IMR-90 (cell line): ENCODE results near the gene SGO2. TPM values are rescaled to one million over a fixed set of nuclear protein-coding genes. Genes with fewer than 3 reads are reported as not detected.
A peak's percentile ranks its signal among the peaks of the same experiment; 100 is the strongest.

ENCODE experiments used
- ATAC-seq: fragments of 200-7000 bp; cut with Tn5 transposase; 2 replicates; pipeline ENCODE4 v1.9.1; 2020; ENCODE audit warnings: low read depth, mild to moderate bottlenecking, moderate library complexity
- BruUV-seq: library from RNA; stranded (reverse); fragments of 400-500 nt; replicated peaks from 2 replicates; lab custom pipeline; 2021; lab: Mats Ljungman, UMichigan
- CTCF ChIA-PET: fragments of 300-600 bp; formaldehyde crosslinking; extraction: SDS; loops from one replicate; lab custom pipeline; 2021; ENCODE audit warnings: antibody characterized with exemption; lab: Yijun Ruan, JAX
- POLR2A ChIA-PET: fragments of 300-600 bp; sonication (Branson Sonifier 250); formaldehyde crosslinking; loops from one replicate; lab custom pipeline; 2022; ENCODE audit warnings: antibody characterized with exemption; ENCODE audit not compliant: unreplicated experiment; lab: Charles Lee
- DNase-seq: peaks from one replicate; pipeline ENCODE4 v3.0.0; 2013
- H2AFZ ChIP-seq: replicated peaks from 2 replicates; pipeline ENCODE3; 2013; ENCODE audit warnings: low read length, mild to moderate bottlenecking; ENCODE audit not compliant: poor library complexity
- H2AK5ac ChIP-seq: 2 replicates; pipeline ENCODE4 v1.6.1; 2013; ENCODE audit warnings: low read depth, low read length, inconsistent platforms
- H2AK9ac ChIP-seq: replicated peaks from 2 replicates; pipeline ENCODE3; 2013; ENCODE audit warnings: mild to moderate bottlenecking, low read depth, low read length, moderate library complexity; ENCODE audit not compliant: poor library complexity
- H2BK120ac ChIP-seq: 2 replicates; pipeline ENCODE4 v1.6.1; 2013; ENCODE audit warnings: low read depth, low read length, inconsistent platforms
- H2BK15ac ChIP-seq: 3 replicates; pipeline ENCODE4 v1.6.1; 2013; ENCODE audit warnings: low read depth, low read length, inconsistent platforms
- H2BK20ac ChIP-seq: 2 replicates; pipeline ENCODE4 v1.6.1; 2013; ENCODE audit warnings: low read depth, mild to moderate bottlenecking, inconsistent platforms, low read length, moderate library complexity
- H2BK5ac ChIP-seq: 2 replicates; pipeline ENCODE4 v1.6.1; 2013; ENCODE audit warnings: mild to moderate bottlenecking, low read depth, low read length, inconsistent platforms; ENCODE audit not compliant: poor library complexity, severe bottlenecking
- H3K14ac ChIP-seq: replicated peaks from 2 replicates; pipeline ENCODE4 v1.6.1; 2013; ENCODE audit warnings: low read depth, low read length, inconsistent platforms
- H3K18ac ChIP-seq: 2 replicates; pipeline ENCODE4 v1.6.1; 2013; ENCODE audit warnings: low read depth, low read length, control low read depth
- H3K23ac ChIP-seq: 2 replicates; pipeline ENCODE4 v1.6.1; 2013; ENCODE audit warnings: low read depth, low read length, inconsistent platforms
- H3K27ac ChIP-seq: 2 replicates; pipeline ENCODE4 v1.5.1; 2013; ENCODE audit warnings: mild to moderate bottlenecking, control low read depth, low read length; ENCODE audit not compliant: insufficient read depth
- H3K27me3 ChIP-seq: 2 replicates; pipeline ENCODE4 v1.6.1; 2013; ENCODE audit warnings: low read length; ENCODE audit not compliant: control insufficient read depth, insufficient read depth
- H3K36me3 ChIP-seq: 2 replicates; pipeline ENCODE4 v1.6.1; 2013; ENCODE audit warnings: low read length, mixed read lengths; ENCODE audit not compliant: control insufficient read depth, insufficient read depth
- H3K4ac ChIP-seq: 2 replicates; pipeline ENCODE4 v1.6.1; 2013; ENCODE audit warnings: low read depth, low read length, inconsistent platforms
- H3K4me1 ChIP-seq: 2 replicates; pipeline ENCODE4 v1.6.1; 2013; ENCODE audit warnings: low read length, mixed read lengths; ENCODE audit not compliant: control insufficient read depth, insufficient read depth
- H3K4me2 ChIP-seq: 2 replicates; pipeline ENCODE4 v1.6.1; 2013; ENCODE audit warnings: low read depth, mild to moderate bottlenecking, control low read depth, low read length, moderate library complexity
- H3K4me3 ChIP-seq: 2 replicates; pipeline ENCODE4 v1.5.1; 2013; ENCODE audit warnings: low read depth, mild to moderate bottlenecking, control low read depth, low read length, moderate library complexity; ENCODE audit not compliant: insufficient read depth
- H3K56ac ChIP-seq: 2 replicates; pipeline ENCODE4 v1.6.1; 2013; ENCODE audit warnings: low read length, inconsistent platforms; ENCODE audit not compliant: insufficient read depth; ENCODE audit errors: extremely low read depth
- H3K79me1 ChIP-seq, 2 experiments: 2 replicates each; pipeline ENCODE4 v1.6.1; 2013; ENCODE audit warnings: low read length in 2 of 2, inconsistent platforms in 1 of 2, low read depth in 1 of 2
- H3K9ac ChIP-seq: 2 replicates; pipeline ENCODE4 v1.6.1; 2013; ENCODE audit warnings: low read depth, low read length, control low read depth
- H3K9me1 ChIP-seq: 2 replicates; pipeline ENCODE4 v1.6.1; 2013; ENCODE audit warnings: low read length, inconsistent platforms; ENCODE audit not compliant: insufficient read depth
- H3K9me3 ChIP-seq: 2 replicates; pipeline ENCODE4 v1.6.1; 2013; ENCODE audit warnings: low read length; ENCODE audit not compliant: control insufficient read depth, insufficient read depth
- H4K20me1 ChIP-seq: 2 replicates; pipeline ENCODE4 v1.6.1; 2013; ENCODE audit warnings: low read length, inconsistent platforms; ENCODE audit not compliant: insufficient read depth
- H4K5ac ChIP-seq: 2 replicates; pipeline ENCODE4 v1.6.1; 2013; ENCODE audit warnings: mild to moderate bottlenecking, low read depth, low read length, control low read depth
- H4K8ac ChIP-seq, 2 experiments: 2 replicates each; pipeline ENCODE4 v1.6.1; 2013; ENCODE audit warnings: low read depth in 2 of 2, low read length in 2 of 2, control low read depth in 1 of 2, inconsistent platforms in 1 of 2
- H4K91ac ChIP-seq: 2 replicates; pipeline ENCODE4 v1.6.1; 2013; ENCODE audit warnings: low read depth, low read length, inconsistent platforms; ENCODE audit not compliant: insufficient read depth
- BHLHE40 ChIP-seq: fragments of 150-350 bp; IDR thresholded peaks from 2 replicates; pipeline ENCODE4 v1.6.1; 2016; ENCODE audit warnings: mild to moderate bottlenecking, low read depth, low read length
- CEBPB ChIP-seq: IDR thresholded peaks from 2 replicates; pipeline ENCODE4 v1.6.1; 2012; ENCODE audit warnings: low read depth, low read length, improper control_type of control experiment
- CHD1 ChIP-seq: IDR thresholded peaks from 2 replicates; pipeline ENCODE4 v1.6.1; 2012; ENCODE audit warnings: low read depth, low read length, improper control_type of control experiment
- FOS ChIP-seq: fragments of 150-350 bp; IDR thresholded peaks from 2 replicates; pipeline ENCODE4 v1.6.1; 2016; ENCODE audit warnings: low read depth, low read length
- MAFK ChIP-seq: IDR thresholded peaks from 2 replicates; pipeline ENCODE4 v1.6.1; 2012; ENCODE audit warnings: low read depth, low read length, improper control_type of control experiment
- MAZ ChIP-seq: IDR thresholded peaks from 2 replicates; pipeline ENCODE4 v1.6.1; 2012; ENCODE audit warnings: low read depth, mild to moderate bottlenecking, low read length, improper control_type of control experiment, moderate library complexity, borderline replicate concordance
- MXI1 ChIP-seq: IDR thresholded peaks from 2 replicates; pipeline ENCODE4 v1.6.1; 2012; ENCODE audit warnings: low read depth, mild to moderate bottlenecking, low read length, moderate library complexity, borderline replicate concordance
- NFE2L2 ChIP-seq: fragments of 150-350 bp; IDR thresholded peaks from 2 replicates; pipeline ENCODE4 v1.6.1; 2016; ENCODE audit warnings: low read depth, mild to moderate bottlenecking, low read length
- POLR2A ChIP-seq: IDR thresholded peaks from 2 replicates; pipeline ENCODE4 v1.6.1; 2012; ENCODE audit warnings: mild to moderate bottlenecking, low read depth, low read length
- RAD21 ChIP-seq: IDR thresholded peaks from 2 replicates; pipeline ENCODE4 v1.6.1; 2012; ENCODE audit warnings: low read length, improper control_type of control experiment
- RCOR1 ChIP-seq: IDR thresholded peaks from 2 replicates; pipeline ENCODE4 v1.6.1; 2012; ENCODE audit warnings: mild to moderate bottlenecking, low read length, improper control_type of control experiment; ENCODE audit not compliant: insufficient replicate concordance
- RFX5 ChIP-seq: IDR thresholded peaks from 2 replicates; pipeline ENCODE4 v1.8.0; 2012; ENCODE audit warnings: low read depth, mild to moderate bottlenecking, low read length, moderate library complexity
- SMC3 ChIP-seq: fragments of 150-350 bp; IDR thresholded peaks from 2 replicates; pipeline ENCODE4 v1.6.1; 2016; ENCODE audit warnings: low read depth, mild to moderate bottlenecking, antibody characterized with exemption, low read length, moderate library complexity
- WGBS, 2 experiments: methylation state at CpG; one replicate each; pipeline versions ENCODE4 v1.1.5 to v1.1.7; 2013; ENCODE audit warnings: missing lambda C conversion rate in 2 of 2; ENCODE audit not compliant: insufficient read length in 1 of 2; ENCODE audit errors: extremely low coverage in 2 of 2; 5-methylcytosine and 5-hydroxymethylcytosine counted together
- dilution Hi-C: fragments of 300-500 bp; cut with HindIII; formaldehyde crosslinking; loops from one replicate; pipeline ENCODE4 v1.14.3; 2018; ENCODE audit warnings: low sequenced_read_pairs; ENCODE audit not compliant: unreplicated experiment
- in situ Hi-C: fragments of 300-500 bp; cut with MboI; formaldehyde crosslinking; loops from 3 replicates; pipeline ENCODE4 v1.14.3; 2019; ENCODE audit warnings: low sequenced_read_pairs, inconsistent platforms, mixed read lengths
- intact Hi-C: fragments of 100-400 bp; cut with micrococcal nuclease; formaldehyde crosslinking; loops from 2 replicates; pipeline ENCODE4 v1.10.0; 2022
- polyA plus RNA-seq, 3 experiments: library from polyadenylated mRNA; depleted of rRNA; stranded (reverse); fragments of >200 nt; gene quantifications; 2 replicates each; pipeline ENCODE4 v1.2.3, GENCODE V29; 2012; ENCODE audit warnings: low replicate concordance in 1 of 3
- total RNA-seq: library from RNA; depleted of rRNA; stranded (reverse); fragments of >200 nt; gene quantifications from 2 replicates; pipeline ENCODE4 v1.2.3, GENCODE V29; 2012
- TF ChIP-seq, protein P1 (sequence below): fragments of 150-350 bp; IDR thresholded peaks from 2 replicates; pipeline ENCODE4 v1.6.1; 2016; ENCODE audit warnings: low read depth, mild to moderate bottlenecking, low read length, moderate library complexity, borderline replicate concordance
- TF ChIP-seq, protein P2 (sequence below): fragments of 150-350 bp; IDR thresholded peaks from 2 replicates; pipeline ENCODE4 v1.6.1; 2017; ENCODE audit warnings: mild to moderate bottlenecking, antibody characterized with exemption, low read length, low read depth
- TF ChIP-seq, protein P3 (sequence below): conservative IDR thresholded peaks from 2 replicates; pipeline ENCODE4 v1.5.1; 2012; ENCODE audit warnings: mild to moderate bottlenecking, low read depth, low read length, improper control_type of control experiment

Gene SGO2
- total and polyA plus RNA-seq, 2 of the 4 experiments (the other 2 are of a cell fraction), result 5.4 to 6.3 TPM

DNA sequence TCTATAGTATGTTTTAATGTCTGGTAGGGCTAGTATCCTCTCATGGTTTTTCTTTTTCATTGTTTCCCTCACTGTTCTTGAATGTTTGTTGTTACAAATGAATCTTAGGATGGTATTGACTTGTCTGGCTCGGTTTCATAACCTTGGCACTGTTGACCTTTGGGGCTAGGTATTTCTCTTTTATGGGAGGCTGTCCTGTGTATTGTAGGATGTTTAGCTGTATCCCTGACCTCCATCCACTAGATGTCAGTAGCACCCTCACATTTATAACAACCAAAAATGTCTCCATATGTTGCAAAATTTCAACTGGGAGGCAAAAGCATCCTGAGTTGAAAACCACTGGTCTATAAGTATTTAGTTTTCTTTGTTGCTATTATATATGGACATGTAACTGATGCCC is 52.8 kb downstream of the SGO2 start:
- in situ Hi-C loops (no loop called here), dilution Hi-C loops (no loop called here), intact Hi-C loops (loop anchor here (10.0 kb wide), 1 partner anchor 604 kb away; no protein-coding TSS in a partner anchor)
- Histone ChIP-seq H3K27ac (no peak overlapping the region), H3K4ac (no peak overlapping the region), H3K9ac (no peak overlapping the region), H2AK5ac (no peak overlapping the region), H2BK120ac (no peak overlapping the region), H2BK20ac (no peak overlapping the region), H3K4me2 (no peak overlapping the region), H3K4me1 (no peaks in the 10 kb centered on the region), H4K5ac (no peak overlapping the region), H3K9me3 (no peaks in the 10 kb centered on the region), H3K9me1 (no peaks in the 10 kb centered on the region), H3K14ac (no peak overlapping the region), H3K56ac (no peak overlapping the region), H2AK9ac (no peak overlapping the region), H4K8ac (no peak overlapping the region), H3K18ac (no peak overlapping the region), H3K23ac (no peak overlapping the region), H3K4me3 (no peak overlapping the region), H3K27me3 (no peaks in the 10 kb centered on the region), H2BK5ac (no peak overlapping the region), H2BK15ac (no peak overlapping the region), H4K91ac (no peak overlapping the region), H3K36me3 (peaks cover 2% of the 10 kb centered on the region; the same call in 1 of the 2 replicates), H2AFZ (no peak overlapping the region), H4K20me1 (no peaks in the 10 kb centered on the region), H3K79me1 (peaks cover 4 to 9% of the 10 kb centered on the region in 2 experiments; a peak in 2 of 4 replicates)
- ATAC-seq (peak; percentile 37; the same call in 1 of the 2 replicates), DNase-seq (peak; percentile 35)
- ChIA-PET CTCF (interaction anchor here (0.9 to 1.0 kb wide), 2 partner anchors 9 to 134 kb away, joined by 3 read pairs; no protein-coding TSS in a partner anchor), POLR2A (no interaction called here)
- TF ChIP-seq, protein P1, sequence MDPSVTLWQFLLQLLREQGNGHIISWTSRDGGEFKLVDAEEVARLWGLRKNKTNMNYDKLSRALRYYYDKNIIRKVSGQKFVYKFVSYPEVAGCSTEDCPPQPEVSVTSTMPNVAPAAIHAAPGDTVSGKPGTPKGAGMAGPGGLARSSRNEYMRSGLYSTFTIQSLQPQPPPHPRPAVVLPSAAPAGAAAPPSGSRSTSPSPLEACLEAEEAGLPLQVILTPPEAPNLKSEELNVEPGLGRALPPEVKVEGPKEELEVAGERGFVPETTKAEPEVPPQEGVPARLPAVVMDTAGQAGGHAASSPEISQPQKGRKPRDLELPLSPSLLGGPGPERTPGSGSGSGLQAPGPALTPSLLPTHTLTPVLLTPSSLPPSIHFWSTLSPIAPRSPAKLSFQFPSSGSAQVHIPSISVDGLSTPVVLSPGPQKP, result no peak
- TF ChIP-seq CEBPB, result 0 out of 2 replicates have a peak, but pooled peaks have one; percentile 35
- TF ChIP-seq NFE2L2, result no peak
- TF ChIP-seq, protein P2, sequence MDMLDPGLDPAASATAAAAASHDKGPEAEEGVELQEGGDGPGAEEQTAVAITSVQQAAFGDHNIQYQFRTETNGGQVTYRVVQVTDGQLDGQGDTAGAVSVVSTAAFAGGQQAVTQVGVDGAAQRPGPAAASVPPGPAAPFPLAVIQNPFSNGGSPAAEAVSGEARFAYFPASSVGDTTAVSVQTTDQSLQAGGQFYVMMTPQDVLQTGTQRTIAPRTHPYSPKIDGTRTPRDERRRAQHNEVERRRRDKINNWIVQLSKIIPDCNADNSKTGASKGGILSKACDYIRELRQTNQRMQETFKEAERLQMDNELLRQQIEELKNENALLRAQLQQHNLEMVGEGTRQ, result no peak
- no peak for TF ChIP-seq BHLHE40
- no peak for TF ChIP-seq MAFK
- TF ChIP-seq RFX5, result no peak
- peak; percentile 64 for TF ChIP-seq RAD21
- no peak for TF ChIP-seq CHD1
- TF ChIP-seq, protein P3, sequence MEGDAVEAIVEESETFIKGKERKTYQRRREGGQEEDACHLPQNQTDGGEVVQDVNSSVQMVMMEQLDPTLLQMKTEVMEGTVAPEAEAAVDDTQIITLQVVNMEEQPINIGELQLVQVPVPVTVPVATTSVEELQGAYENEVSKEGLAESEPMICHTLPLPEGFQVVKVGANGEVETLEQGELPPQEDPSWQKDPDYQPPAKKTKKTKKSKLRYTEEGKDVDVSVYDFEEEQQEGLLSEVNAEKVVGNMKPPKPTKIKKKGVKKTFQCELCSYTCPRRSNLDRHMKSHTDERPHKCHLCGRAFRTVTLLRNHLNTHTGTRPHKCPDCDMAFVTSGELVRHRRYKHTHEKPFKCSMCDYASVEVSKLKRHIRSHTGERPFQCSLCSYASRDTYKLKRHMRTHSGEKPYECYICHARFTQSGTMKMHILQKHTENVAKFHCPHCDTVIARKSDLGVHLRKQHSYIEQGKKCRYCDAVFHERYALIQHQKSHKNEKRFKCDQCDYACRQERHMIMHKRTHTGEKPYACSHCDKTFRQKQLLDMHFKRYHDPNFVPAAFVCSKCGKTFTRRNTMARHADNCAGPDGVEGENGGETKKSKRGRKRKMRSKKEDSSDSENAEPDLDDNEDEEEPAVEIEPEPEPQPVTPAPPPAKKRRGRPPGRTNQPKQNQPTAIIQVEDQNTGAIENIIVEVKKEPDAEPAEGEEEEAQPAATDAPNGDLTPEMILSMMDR, result peak; percentile 46
- TF ChIP-seq POLR2A, result no peak
- TF ChIP-seq MXI1, result no peak
- peak; percentile 64 for TF ChIP-seq SMC3
- TF ChIP-seq FOS, result no peak
- no peak for TF ChIP-seq MAZ
- no peak for TF ChIP-seq RCOR1
- no TSS peak for BruUV-seq
- WGBS, 2 experiments, result no CpG with 5 or more reads among the region's 1 CpG
